Hypothalamus (tissue), 51 donors: ENCODE measurements around the gene KLHDC4.
A peak's percentile ranks its signal among the peaks of the same experiment; 100 is the strongest.
"Not testable (repeated sequence)": the region's sequence is repeated elsewhere in the genome, so short reads cannot be mapped to it uniquely, and the experiment has no call there.

ENCODE experiments used
- DNase-seq, 51 donors: peaks; one replicate each; lab custom pipeline; 2025; lab: John Stamatoyannopoulos, UW

KLHDC4 gene

GRCh38 chr16:87724490-87725291, 41.1 kb downstream of the KLHDC4 start:
- DNase-seq: no peak

GRCh38 chr16:87723226-87723623, 42.6 kb downstream of the KLHDC4 start:
- DNase-seq: peak; percentile 12 to 91 (median 74)

DNA sequence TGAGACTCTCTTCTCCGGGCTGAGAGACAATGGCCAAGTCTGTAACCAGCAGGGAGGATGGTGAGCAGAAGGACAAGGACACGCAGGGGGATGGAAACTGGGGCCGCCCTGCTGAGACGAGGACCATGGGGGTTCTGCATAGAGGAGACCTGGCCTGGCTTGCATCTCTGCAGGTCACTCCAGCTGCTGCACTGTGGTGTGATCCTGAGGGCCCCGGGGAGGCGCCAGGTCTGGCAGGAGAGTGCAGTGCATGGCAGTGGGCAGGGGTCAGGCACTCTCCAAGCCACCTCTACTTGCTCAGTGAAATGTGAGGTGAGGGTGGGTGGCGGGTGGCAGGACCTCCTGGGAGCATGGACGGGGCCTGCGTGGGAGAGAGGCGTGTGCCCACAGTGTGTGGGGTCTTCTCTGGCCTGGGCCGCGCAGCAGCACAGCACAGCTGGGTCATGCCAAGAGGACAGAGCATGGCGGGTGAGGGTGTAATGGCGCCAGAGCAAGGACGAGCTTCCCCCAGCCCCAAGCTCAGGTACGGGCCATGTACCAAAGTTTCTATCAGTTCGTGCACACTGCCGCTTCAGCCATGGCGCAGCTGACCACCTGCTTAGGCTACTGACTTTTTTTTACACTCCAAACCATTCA, 43.1 kb downstream of the KLHDC4 start:
- DNase-seq: no peak

GRCh38 chr16:87721622-87722585, 43.9 kb downstream of the KLHDC4 start:
- DNase-seq: no peak

- DNase-seq: no peak
Measured at GRCh38 chr16:87720446-87720845, 45.3 kb downstream of the KLHDC4 start.

DNA sequence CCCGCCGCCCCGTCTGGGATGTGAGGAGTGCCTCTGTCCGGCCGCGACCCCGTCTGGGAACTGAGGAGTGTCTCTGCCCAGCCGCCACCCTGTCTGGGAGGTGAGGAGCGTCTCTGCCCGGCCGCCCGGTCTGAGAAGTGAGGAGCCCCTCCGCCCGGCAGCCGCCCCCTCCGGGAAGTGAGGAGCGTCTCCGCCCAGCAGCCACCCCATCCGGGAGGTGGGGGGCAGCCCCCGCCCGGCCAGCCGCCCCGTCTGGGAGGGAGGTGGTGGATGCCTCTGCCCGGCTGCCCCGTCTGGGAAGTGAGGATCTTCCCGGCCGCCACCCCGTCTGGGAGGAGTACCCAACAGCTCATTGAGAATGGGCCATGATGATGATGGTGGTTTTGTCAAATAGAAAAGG, 47.0 kb downstream of the KLHDC4 start:
- DNase-seq: not testable (repeated sequence)

DNA sequence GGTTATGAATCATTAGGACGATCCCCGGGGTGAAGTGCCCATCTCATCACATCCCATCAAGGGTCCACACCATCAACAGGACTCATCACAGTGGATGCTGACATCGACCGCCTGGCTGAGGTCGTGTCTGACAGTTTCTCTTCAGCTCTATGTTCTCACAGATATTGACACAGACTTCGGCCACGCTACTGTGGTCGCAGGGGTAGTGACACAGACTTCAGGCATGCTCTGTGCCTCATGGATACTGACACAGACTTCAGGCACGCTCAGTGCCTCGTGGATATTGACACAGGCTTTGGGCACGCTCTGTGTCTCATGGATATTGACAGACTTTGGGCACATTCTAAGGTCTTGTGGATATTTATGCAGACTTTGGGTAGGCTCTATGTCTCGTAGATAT, 50.1 kb downstream of the KLHDC4 start:
- DNase-seq: no peak

- DNase-seq: no peak
Measured at GRCh38 chr16:87715231-87715630, 50.6 kb downstream of the KLHDC4 start.

GRCh38 chr16:87713451-87714229, 52.1 kb downstream of the KLHDC4 start:
- no peak for DNase-seq

GRCh38 chr16:87712184-87712762, 53.5 kb downstream of the KLHDC4 start:
- DNase-seq: no peak

GRCh38 chr16:87710887-87711286, 54.9 kb downstream of the KLHDC4 start:
- DNase-seq: no peak

- no peak for DNase-seq
Measured at GRCh38 chr16:87709677-87710076, 56.1 kb downstream of the KLHDC4 start.

- no peak for DNase-seq
Measured at GRCh38 chr16:87708881-87709638, 56.7 kb downstream of the KLHDC4 start.

- DNase-seq: no peak
Measured at GRCh38 chr16:87707714-87708580, 57.8 kb downstream of the KLHDC4 start.

DNA sequence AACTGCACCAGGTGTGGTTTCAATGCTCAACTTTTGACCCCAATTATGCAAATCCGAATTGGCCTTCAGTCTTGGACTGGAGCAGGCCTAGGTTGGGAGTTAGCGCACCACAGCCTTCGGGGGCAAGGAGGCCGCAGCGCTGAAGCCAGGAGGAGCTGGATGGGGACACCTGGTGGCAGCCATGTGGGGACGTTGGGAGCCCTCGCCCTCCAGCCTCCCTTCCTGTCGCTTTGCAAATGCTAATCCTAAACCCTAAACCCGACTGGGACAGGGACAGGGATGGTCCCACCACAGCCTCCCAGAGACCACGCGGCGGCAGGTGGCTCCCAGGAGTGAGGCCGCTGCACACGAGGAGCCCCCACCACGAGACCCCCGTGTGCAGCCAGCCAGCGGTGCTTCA, 58.7 kb downstream of the KLHDC4 start:
- no peak for DNase-seq

- DNase-seq: peak in 2 of 51 donors; percentile 13 to 32
Measured at GRCh38 chr16:87706278-87707000, 59.3 kb downstream of the KLHDC4 start.

DNA sequence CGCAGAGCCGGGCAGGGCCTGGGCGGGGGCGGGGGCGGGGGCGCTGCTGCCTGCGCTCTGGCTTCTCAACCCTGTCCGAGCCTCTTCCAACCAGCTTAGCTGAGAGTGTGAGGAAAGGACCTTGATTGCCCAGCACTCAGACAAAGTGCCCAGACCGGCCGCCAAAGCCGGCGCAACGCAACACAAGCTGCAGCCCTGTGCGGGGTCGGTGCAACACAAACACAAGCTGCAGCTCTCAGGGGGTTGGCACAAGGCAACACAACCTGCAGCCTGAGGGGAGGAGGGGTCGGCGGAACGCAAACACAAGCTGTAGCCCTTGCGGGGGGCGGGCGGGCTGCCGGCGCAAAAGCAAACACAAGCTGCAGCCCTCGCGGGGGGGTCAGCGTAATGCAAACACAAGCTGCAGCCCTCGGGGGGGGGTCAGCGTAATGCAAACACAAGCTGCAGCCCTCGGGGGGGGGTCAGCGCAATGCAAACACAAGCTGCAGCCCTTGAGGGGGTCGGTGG, 60.0 kb downstream of the KLHDC4 start:
- peak in 12 of 51 donors; percentile 7 to 45 (median 24) for DNase-seq
